ENCODE data around the gene ZBTB12. TPM values are rescaled to one million over a fixed set of nuclear protein-coding genes. Genes with fewer than 3 reads are reported as not detected.

ZBTB12 gene
- total and polyA plus RNA-seq, 9 of the 15 experiments (the other 6 are each of a cell fraction or from before 2014, with no cell fraction given) = 0.03 to 12.4 (median 5.8) TPM; not detected in 1

GRCh38 chr6:31896856-31897611 lies 4.9 kb downstream of the ZBTB12 start (continued):
- TF ChIP-seq HBP1 (CRISPR knock-in tag; IDR thresholded peaks at IDR 0.05) = no peak
- TF ChIP-seq NONO (IDR thresholded peaks at IDR 0.05; ENCODE audit: low read depth in 2 of 2, low read length in 1 of 2) = peak; percentile 31 to 65; a peak in 1 of 4 replicates
- TF ChIP-seq ZNF766 (CRISPR knock-in tag; conservative IDR thresholded peaks at IDR 0.05) = peak; percentile 87
- TF ChIP-seq ZNF134 (CRISPR knock-in tag; conservative IDR thresholded peaks at IDR 0.05) = no peak
- TF ChIP-seq ZBTB1 (CRISPR knock-in tag; IDR thresholded peaks at IDR 0.05; ENCODE audit: borderline replicate concordance, low read depth) = peak; percentile 35; the same call in 1 of the 2 replicates
- no peak for TF ChIP-seq PHB2 (IDR thresholded peaks at IDR 0.05; ENCODE audit: low read depth)
- no peak for TF ChIP-seq JUN (IDR thresholded peaks at IDR 0.05; ENCODE audit: borderline replicate concordance, low read depth, low read length)
- no peak for TF ChIP-seq JUN (CRISPR knock-in tag; IDR thresholded peaks at IDR 0.05; ENCODE audit: borderline replicate concordance)
- TF ChIP-seq BACH1 (tag; IDR thresholded peaks at IDR 0.05) = no peak
- TF ChIP-seq NUFIP1 (IDR thresholded peaks at IDR 0.05; ENCODE audit: partially characterized antibody) = no peak
- TF ChIP-seq NFXL1 (CRISPR knock-in tag; IDR thresholded peaks at IDR 0.05) = no peak
- TF ChIP-seq SMARCC2 (IDR thresholded peaks at IDR 0.05; ENCODE audit: low read depth) = no peak
- no peak for TF ChIP-seq RFX5 (IDR thresholded peaks at IDR 0.05; ENCODE audit: low read depth, low read length)
- no peak for TF ChIP-seq MAFG (tag; conservative IDR thresholded peaks at IDR 0.05)
- TF ChIP-seq CBX3 (IDR thresholded peaks at IDR 0.05; ENCODE audit: borderline replicate concordance in 1 of 2, low read length in 2 of 2) = no peak
- TF ChIP-seq PCBP2 (IDR thresholded peaks at IDR 0.05; ENCODE audit: low read depth, low read length, poor library complexity, severe bottlenecking) = peak; percentile 65
- no peak for TF ChIP-seq NCOA4 (IDR thresholded peaks at IDR 0.05; ENCODE audit: partially characterized antibody)
- TF ChIP-seq ZFP30 (CRISPR knock-in tag; IDR thresholded peaks at IDR 0.05; ENCODE audit: borderline replicate concordance) = no peak
- TF ChIP-seq SMAD4 (CRISPR knock-in tag; conservative IDR thresholded peaks at IDR 0.05) = no peak; the same call in 1 of the 2 replicates
- TF ChIP-seq ZNF398 (CRISPR knock-in tag; IDR thresholded peaks at IDR 0.05) = no peak
- no peak for TF ChIP-seq XRCC3 (IDR thresholded peaks at IDR 0.05)
- no peak for TF ChIP-seq SRSF9 (IDR thresholded peaks at IDR 0.05; ENCODE audit: borderline replicate concordance, low read depth, low read length)
- TF ChIP-seq ZNF212 (CRISPR knock-in tag; IDR thresholded peaks at IDR 0.05) = no peak
